ENCODE results near the gene CTDP1.

DNA sequence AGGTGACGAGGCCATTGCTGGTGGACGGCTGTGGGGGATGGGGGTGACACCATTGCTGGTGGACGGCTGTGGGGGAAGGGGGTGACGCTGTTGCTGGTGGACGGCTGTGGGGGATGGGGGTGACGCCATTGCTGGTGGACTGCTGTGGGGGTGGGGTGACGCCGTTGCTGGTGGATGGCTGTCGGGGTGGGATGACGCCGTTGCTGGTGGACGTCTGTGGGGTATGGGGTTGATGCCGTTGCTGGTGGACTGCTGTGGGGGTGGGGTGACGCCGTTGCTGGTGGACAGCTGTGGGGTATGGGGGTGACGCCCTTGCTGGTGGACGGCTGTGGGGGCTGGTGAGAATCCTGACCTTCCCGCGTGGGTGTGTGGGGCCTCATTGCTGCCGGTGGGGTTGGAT is 47.1 kb downstream of the CTDP1 start:
- TF ChIP-seq POLR2A (IDR thresholded peaks at IDR 0.05) (no peak), EP300 (IDR thresholded peaks at IDR 0.05) (no peak)
- TF ChIP-seq, protein P1, sequence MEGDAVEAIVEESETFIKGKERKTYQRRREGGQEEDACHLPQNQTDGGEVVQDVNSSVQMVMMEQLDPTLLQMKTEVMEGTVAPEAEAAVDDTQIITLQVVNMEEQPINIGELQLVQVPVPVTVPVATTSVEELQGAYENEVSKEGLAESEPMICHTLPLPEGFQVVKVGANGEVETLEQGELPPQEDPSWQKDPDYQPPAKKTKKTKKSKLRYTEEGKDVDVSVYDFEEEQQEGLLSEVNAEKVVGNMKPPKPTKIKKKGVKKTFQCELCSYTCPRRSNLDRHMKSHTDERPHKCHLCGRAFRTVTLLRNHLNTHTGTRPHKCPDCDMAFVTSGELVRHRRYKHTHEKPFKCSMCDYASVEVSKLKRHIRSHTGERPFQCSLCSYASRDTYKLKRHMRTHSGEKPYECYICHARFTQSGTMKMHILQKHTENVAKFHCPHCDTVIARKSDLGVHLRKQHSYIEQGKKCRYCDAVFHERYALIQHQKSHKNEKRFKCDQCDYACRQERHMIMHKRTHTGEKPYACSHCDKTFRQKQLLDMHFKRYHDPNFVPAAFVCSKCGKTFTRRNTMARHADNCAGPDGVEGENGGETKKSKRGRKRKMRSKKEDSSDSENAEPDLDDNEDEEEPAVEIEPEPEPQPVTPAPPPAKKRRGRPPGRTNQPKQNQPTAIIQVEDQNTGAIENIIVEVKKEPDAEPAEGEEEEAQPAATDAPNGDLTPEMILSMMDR (IDR thresholded peaks at IDR 0.05), result no peak

Measured in tibial nerve (tissue), 4 donors.